22Rv1 (cell line): ENCODE data around the gene LCN6.

Experiments used
- H3K27ac ChIP-seq: fragments of 450-650 bp; 2 replicates; pipeline ENCODE4 v1.5.1; 2017
- ZFX ChIP-seq: fragments of 450-650 bp; IDR thresholded peaks from 2 replicates; pipeline ENCODE4 v1.6.1; 2017; ENCODE audit warnings: antibody characterized with exemption, borderline replicate concordance
- TF ChIP-seq, protein P1 (sequence below): fragments of 450-650 bp; IDR thresholded peaks from 2 replicates; pipeline ENCODE4 v1.5.1; 2017; ENCODE audit warnings: mild to moderate bottlenecking

LCN6 gene

DNA sequence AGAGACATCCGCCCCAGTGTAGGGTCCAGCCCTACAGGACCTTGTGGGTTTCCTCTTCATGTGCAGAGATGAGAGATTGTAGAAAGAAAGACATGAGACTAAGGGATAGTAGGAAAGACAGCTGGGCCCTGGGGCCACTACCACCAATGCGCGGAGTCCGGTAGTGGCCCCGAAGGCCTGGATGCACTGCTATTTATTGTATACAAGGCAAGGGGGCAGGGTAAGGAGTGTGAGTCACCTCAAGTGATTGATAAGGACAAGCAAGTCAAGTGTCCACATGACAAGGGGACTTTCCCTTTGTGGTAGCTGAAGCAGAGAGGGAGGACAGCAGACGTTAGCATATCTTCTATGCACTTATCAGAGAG is 36.7 kb upstream of the LCN6 start:
- H3K27ac ChIP-seq = no peak overlapping the region
- no peak for TF ChIP-seq ZFX
- TF ChIP-seq, protein P1, sequence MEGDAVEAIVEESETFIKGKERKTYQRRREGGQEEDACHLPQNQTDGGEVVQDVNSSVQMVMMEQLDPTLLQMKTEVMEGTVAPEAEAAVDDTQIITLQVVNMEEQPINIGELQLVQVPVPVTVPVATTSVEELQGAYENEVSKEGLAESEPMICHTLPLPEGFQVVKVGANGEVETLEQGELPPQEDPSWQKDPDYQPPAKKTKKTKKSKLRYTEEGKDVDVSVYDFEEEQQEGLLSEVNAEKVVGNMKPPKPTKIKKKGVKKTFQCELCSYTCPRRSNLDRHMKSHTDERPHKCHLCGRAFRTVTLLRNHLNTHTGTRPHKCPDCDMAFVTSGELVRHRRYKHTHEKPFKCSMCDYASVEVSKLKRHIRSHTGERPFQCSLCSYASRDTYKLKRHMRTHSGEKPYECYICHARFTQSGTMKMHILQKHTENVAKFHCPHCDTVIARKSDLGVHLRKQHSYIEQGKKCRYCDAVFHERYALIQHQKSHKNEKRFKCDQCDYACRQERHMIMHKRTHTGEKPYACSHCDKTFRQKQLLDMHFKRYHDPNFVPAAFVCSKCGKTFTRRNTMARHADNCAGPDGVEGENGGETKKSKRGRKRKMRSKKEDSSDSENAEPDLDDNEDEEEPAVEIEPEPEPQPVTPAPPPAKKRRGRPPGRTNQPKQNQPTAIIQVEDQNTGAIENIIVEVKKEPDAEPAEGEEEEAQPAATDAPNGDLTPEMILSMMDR = no peak

DNA sequence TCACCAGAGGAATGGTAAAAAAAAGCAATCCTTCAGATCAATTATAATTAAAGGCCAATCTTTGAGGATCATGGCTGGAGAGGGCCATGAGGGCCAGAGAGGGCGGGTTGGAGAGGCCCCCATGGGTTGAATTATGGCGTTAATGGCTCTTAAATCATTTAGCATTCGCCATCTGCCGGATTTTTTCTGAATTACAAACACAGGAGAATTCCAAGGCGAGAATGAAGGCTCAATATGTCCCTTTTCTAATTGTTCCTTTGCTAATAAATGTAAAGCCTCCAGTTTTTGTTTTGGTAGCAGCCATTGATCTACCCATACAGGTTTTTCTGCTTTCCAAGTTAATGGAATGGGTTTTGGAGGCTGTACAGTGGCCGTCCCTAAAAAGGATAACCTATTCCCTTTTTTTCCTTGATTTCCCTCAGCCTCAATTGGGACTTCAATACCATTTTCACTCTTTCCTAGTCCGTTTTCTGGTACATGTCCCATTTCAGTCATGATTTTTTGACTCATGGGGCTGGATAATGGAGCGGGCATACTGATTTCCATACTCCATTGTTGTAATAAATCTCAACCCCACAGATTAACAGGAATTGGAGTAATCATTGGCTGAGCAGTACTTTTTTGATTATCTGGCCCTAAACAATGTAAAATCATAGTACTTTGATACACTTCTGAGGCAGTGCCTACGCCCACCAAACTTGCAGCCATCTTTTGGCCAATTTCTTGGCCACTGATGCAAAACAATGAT is 36.1 kb upstream of the LCN6 start:
- TF ChIP-seq ZFX = no peak
- TF ChIP-seq, protein P1 = peak; percentile 70
- H3K27ac ChIP-seq = no peak overlapping the region

DNA sequence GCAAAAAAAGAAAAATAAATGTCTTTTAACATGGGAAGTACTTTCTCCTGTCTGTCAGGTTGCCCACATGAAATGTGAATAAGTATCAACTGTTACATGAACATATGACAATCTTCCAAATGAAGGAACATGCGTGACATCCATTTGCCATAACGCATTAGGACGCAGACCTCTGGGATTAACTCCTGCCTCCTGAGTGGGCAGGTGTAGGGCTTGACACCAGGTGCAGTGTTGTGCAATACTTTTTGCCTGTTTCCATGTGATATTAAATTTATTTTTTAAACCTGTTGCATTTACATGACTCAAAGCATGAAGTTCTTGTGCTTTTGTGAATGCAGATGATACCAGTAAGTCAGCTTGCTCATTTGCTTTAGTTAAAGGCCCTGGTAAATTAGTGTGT is 34.1 kb upstream of the LCN6 start:
- H3K27ac ChIP-seq = no peak overlapping the region

DNA sequence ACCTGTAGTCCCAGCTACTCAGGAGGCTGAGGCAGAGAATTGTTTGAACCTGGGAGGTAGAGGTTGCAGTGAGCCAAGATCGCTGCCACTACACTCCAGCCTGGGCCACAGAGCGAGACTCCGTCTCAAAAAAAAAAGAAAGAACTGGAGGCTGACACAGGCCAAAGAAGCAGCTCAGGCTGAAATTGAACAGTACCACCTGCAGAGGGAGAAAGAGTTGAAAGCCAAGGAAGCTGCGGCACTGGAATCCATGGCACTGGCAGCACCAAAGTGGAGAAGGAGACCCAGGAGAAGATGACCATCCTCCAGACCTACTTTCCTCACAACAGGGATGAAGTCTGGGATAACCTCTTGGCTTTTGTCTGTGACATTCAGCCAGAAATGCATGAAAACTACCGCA is 31.5 kb upstream of the LCN6 start:
- TF ChIP-seq ZFX = no peak
- TF ChIP-seq, protein P1 = 0 out of 2 replicates have a peak, but pooled peaks have one; percentile 7
- H3K27ac ChIP-seq = no peak overlapping the region

More for the DNA sequence above, 34.1 kb upstream of the LCN6 start:
- TF ChIP-seq ZFX = no peak
- TF ChIP-seq, protein P1 = no peak

DNA sequence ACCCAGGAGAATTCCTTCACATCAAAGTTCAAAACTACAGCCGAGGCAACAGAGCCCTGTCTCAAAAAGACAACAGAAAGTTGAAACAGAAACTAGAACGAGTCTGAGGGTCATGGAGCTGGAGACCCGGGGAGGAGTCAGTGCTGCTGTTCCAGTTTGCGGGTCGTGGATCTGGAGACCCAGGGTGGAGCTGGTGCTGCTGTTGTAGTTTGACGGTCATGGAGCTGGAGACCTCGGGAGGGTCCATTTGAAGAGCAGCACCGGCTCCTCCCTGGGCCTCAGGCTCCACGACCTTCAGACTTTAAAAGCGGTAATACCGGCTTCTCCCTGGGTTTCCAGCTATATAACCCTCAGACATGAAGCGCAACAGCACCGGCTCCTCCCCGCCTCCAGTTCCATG is 29.0 kb upstream of the LCN6 start:
- TF ChIP-seq ZFX = no peak
- TF ChIP-seq, protein P1 = no peak

DNA sequence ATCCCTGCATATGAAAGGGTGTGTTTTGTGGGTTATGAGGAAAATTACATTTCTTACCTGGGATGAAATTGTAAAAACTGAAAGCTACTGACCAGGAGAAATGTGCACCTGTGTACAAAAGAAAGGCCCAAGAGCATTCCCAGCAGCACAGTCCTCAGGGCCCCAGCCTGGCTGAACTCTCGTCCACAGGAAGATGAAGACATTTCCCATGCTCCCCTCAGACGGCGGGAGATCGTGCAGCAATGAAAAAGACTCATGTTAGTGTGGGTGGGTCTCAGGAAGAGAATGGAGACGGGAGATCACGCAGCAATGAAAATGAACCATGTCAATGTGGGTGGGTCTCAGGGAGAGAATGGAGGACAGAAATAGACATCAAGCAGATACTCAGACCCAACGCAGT is 28.6 kb upstream of the LCN6 start:
- TF ChIP-seq ZFX = no peak
- TF ChIP-seq, protein P1 = no peak
- no peak overlapping the region for H3K27ac ChIP-seq

More for the DNA sequence above, 29.0 kb upstream of the LCN6 start:
- H3K27ac ChIP-seq = no peak overlapping the region

DNA sequence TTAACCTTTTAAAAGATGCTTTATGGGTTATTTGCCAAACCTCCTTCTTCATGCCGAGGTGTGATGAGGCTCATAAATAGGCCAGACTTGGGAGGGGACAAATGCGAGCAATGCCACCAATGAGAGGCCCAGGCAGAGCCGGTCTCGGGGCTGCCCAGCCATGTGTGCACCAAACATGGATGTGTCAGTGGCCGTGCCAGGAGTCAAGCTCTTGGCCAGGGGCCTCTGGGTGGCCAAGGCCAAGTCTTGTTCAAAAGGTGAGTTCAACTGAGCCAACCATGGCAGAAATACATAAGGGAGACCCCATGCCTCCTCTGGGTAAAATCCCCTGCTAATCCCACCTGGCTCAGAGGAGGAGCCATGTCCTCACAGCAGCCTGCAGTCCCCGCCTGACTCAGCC is 26.9 kb upstream of the LCN6 start:
- H3K27ac ChIP-seq = no peak overlapping the region
- TF ChIP-seq ZFX = no peak
- TF ChIP-seq, protein P1 = no peak
